Measurements from ENCODE around the gene RAB30.

Gene RAB30, protein sequence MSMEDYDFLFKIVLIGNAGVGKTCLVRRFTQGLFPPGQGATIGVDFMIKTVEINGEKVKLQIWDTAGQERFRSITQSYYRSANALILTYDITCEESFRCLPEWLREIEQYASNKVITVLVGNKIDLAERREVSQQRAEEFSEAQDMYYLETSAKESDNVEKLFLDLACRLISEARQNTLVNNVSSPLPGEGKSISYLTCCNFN

GRCh38 chr11:83071567-83072349 is at the start of gene RAB30:
Gene RAB30, minus strand, starts transcription at chr11:83071897. Its CDS starts 74,581 bp downstream, at chr11:82997316.
- H3K4me3 ChIP-seq (ENCODE audit: low read depth, low read length), result peak within 1 kb of the TSS; percentile 97

DNA sequence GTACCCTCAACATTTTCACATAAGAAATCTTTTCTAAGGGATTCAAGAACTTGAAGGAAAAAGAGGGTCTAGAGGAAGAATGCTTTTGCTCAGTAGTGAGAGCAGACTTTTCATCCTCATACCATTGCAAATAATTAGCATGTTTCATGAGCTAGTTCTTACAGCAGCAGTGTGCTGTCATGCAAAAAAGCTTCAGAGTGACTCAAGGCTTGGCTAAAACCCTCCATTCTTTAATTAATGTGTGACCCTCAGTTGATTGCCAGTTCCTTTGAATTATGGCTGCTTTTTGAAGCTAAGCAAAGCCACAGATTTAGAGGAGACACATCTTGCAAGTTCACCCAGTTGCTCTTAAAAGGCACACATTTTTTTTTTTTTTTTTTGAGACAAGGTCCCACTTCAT is 48.6 kb upstream of the RAB30 start:
- H3K4me3 ChIP-seq (ENCODE audit: low read depth, low read length), result no peak overlapping the region

- H3K4me3 ChIP-seq (ENCODE audit: low read depth, low read length), result no peak overlapping the region
Measured at GRCh38 chr11:83119216-83119615, 47.5 kb upstream of the RAB30 start.

- H3K4me3 ChIP-seq (ENCODE audit: low read depth, low read length), result no peak overlapping the region
Measured at GRCh38 chr11:83118814-83119213, 47.1 kb upstream of the RAB30 start.

DNA sequence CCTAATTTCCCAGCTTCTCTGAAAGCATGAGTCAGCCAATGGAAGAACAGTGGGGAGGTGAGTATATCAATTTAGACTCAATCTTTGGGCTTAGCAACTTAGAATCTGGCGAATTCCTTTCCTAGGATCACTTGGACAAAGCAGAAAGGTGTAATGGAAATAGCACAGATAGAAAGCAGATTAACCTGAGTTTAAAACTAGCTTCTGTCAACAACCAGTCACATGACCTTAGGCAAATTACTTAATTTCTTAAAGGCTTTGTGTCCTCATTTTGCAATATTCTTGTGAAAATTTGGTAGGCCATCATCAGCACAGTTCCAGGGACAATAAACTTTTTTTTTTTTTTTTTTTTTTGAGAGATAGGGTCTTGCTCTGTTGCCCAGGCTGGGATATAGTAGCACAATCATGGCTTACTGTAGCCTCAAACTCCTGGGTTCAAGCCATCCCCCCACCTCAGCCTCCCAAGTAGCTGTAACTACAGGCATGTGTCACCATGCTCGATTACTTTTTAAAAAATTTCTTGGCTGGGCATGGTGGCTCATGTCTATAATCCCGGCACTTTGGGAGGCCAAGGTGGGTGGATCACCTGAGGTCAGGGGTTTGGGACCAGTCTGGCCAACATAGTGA is 44.4 kb upstream of the RAB30 start:
- H3K4me3 ChIP-seq (ENCODE audit: low read depth, low read length), result no peak overlapping the region

DNA sequence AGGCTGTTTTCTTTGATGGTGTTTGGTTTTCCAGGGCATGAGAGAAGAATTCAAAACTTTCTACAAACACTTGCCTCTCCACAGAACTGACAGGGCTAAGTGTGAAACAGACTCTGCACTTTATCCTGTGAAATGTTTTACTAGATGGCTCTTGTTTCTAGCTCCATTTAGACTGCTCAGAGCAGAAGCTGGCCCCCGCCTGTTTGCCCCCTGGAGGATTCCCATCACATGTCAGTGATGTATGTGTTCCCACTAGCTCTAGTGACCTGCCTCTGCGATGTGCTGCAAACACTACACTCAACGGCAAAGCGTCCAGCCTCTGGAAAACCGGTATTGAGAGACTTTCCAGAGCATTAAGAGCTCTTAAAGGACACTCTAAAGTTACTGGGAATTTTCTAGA is 43.9 kb upstream of the RAB30 start:
- H3K4me3 ChIP-seq (ENCODE audit: low read depth, low read length), result no peak overlapping the region

GRCh38 chr11:83115026-83115425 is 43.3 kb upstream of the RAB30 start:
- H3K4me3 ChIP-seq (ENCODE audit: low read depth, low read length), result no peak overlapping the region

DNA sequence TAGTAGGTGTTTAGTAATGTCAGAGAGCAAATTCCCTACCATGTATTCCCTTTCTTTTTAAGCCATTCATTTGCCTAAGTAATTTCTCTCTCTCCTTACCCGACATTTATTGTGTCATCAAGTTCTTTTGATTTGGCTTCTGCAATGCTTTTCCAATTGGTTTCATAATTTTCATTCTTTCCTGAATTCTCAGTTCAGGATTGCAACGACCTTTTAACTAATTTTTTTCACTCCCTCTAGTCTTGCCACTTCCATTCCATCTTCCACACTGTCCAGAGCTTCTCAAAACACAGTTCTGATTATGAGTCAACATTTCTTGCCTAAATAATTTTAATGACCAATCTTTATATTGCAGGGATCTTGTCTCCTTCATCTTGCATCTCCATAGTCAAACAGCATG is 41.2 kb upstream of the RAB30 start:
- no peak overlapping the region for H3K4me3 ChIP-seq (ENCODE audit: low read depth, low read length)

DNA sequence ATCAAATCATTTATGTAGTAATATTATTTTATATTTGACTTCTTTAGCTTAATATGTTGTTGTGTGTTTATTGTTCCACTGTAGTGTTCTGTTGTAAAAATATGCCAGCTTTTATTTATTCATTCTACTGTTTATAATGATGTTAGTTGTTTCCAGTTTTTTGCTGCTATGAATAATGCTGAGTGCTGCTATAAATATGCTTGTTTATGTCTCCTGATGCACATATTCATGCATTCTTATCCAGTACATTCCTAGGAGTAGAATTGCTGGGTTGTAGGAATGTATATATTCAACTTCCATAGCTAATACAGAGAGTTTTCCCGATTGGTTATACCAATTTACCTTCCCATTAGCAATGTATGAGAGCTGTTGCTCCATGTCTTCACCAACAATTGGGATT is 33.5 kb upstream of the RAB30 start:
- no peak overlapping the region for H3K4me3 ChIP-seq (ENCODE audit: low read depth, low read length)

DNA sequence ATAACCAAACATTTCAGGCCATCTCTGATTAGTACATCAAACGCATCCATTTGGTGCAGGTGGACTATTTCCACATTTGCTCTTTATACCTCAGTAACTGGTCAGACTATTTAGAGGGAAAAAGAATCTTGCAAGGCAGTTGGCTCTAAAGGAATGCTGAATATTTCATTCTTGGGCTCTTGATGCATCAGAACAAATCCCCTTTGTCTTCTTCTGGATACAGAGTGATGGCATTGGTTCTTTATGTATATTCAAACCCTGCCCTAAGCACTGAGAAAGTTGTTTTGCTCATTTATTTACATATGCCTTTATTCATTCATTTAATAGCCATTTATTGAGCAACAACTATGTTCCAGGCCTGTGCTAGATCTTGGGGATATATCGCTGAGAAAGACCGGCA is 31.1 kb upstream of the RAB30 start:
- no peak overlapping the region for H3K4me3 ChIP-seq (ENCODE audit: low read depth, low read length)

- H3K4me3 ChIP-seq (ENCODE audit: low read depth, low read length), result no peak overlapping the region
Measured at GRCh38 chr11:83097429-83098075, 25.9 kb upstream of the RAB30 start.

DNA sequence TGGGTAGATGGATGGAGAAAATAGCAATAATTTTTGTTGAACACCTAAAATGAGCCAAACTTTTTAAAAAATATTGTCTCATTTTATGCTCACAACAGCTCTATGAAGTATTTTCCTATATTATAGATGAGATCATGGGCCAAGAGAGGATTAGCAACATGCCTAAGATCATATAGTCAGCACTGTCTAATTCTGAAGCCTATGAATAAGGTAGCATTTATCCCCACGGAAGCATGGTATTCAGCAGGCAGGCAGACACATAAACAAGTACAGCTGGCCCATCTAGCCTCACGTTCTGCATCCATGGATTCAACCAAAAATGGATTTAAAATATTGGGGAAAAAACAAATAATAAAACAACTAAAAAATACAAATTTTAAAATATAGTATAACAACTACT is 21.9 kb upstream of the RAB30 start:
- H3K4me3 ChIP-seq (ENCODE audit: low read depth, low read length), result no peak overlapping the region

GRCh38 chr11:83092488-83093384 is 21.0 kb upstream of the RAB30 start:
- no peak overlapping the region for H3K4me3 ChIP-seq (ENCODE audit: low read depth, low read length)

DNA sequence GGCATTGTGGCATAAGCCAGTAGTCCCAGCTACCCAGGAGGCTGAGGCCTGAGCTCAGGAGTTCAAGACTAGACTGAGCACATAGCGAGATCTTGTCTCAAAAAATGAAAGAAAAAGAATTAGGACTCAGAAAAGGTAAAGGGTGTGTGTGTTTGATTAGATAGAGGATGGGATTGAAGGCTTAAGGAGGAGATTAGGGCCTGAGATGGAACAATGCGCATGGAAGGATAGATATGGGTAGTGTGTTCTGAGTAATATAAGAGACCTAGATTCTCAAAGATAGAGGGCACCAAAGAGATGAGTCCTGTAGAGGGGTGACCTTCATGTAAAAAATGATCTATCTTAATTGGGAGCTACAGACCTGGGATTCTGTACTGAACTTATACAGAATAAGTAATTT is 17.3 kb upstream of the RAB30 start:
- no peak overlapping the region for H3K4me3 ChIP-seq (ENCODE audit: low read depth, low read length)

GRCh38 chr11:83087035-83087434 is 15.3 kb upstream of the RAB30 start:
- no peak overlapping the region for H3K4me3 ChIP-seq (ENCODE audit: low read depth, low read length)

DNA sequence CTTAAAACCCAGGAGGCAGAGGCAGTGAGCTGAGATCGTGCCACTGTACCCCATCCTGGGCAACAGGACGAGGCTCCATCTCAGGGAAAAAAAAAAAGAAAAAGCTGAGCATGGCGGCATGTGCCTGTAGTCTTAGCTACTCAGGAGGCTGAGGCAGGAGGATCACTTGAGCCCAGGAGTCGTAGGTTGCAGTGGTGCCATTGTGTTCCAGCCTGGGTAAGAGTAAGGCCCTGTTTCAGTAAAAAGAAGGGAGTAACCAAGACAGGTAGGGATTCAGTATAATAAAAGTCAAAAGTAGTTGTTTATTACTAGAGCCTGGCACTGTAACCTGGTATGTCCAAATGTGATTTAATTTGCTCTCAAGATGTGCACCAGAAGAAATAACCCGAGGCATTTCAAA is 8.1 kb upstream of the RAB30 start:
- no peak overlapping the region for H3K4me3 ChIP-seq (ENCODE audit: low read depth, low read length)

DNA sequence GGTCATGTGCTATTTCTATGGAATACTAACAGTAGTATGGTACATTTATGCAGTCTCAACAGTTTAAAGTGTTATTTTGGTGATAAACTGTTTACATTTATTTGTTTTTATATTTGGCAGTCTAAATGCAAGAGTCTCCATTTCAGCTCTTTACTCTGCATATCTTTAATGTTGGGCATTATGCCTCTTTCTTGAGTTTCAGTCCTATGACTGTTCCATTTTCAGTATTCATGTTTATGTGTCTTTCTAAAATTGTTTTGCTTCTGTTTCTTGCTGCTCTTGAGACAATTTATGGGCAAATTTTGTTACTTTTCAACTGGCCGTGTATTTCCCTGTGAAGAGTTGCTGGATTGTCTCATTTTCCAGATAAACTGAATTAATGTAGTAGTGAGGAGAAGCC is 6.6 kb upstream of the RAB30 start:
- no peak overlapping the region for H3K4me3 ChIP-seq (ENCODE audit: low read depth, low read length)

DNA sequence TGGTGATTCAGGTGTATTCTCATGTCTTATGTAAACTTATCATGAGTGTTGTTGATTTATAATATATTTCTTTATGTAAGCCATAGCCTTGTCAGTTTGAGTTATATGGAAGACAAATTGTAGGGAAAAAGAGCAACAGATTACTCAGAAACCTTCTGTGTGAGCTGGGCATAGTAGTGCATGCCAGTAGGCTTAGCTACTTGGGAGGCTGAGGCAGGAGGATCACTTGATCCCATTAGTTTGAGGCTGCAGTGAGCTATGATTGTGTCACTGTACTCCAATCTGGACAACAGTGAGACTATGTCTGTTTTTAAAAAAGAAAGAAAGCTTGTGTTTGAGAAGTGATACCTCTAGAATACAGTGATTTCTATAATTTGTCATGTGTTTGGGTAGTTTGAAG is 2.2 kb upstream of the RAB30 start:
- H3K4me3 ChIP-seq (ENCODE audit: low read depth, low read length), result no peak overlapping the region

- no peak overlapping the region for H3K4me3 ChIP-seq (ENCODE audit: low read depth, low read length)
Measured at GRCh38 chr11:83073258-83073657, 1.6 kb upstream of the RAB30 start.

- peak overlapping the region; percentile 97 for H3K4me3 ChIP-seq (ENCODE audit: low read depth, low read length)
Measured at GRCh38 chr11:83072350-83073242, 899 bp upstream of the RAB30 start.

All from iPS-11a (cell line).